Measurements from ENCODE around the gene TRIM47. TPM values are rescaled to one million over a fixed set of nuclear protein-coding genes. Genes with fewer than 3 reads are reported as not detected.

TRIM47 gene
- total and polyA plus RNA-seq, 2 experiments from 2014 or later = 7.2 to 9.9 TPM

DNA sequence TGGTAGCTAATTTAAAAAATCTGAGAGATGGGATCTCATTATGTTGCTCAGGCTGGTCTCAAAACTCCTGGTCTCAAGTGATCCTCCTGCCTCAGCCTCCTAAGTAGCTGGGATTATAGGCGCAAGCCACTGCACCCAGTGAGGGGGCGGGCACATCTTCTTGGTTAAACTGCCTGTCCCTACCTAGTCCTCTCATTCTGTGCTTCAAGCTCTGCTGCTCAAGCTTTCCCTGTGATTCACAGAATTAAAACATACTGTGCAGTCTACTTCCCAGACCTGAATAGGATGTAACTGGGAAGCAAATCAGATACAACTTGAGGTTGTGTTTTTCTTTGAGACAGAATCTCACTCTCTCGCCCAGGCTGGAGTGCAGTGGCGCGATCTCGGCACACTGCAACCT, 24.0 kb upstream of the TRIM47 start:
- no peak overlapping the region for H3K4me3 ChIP-seq
- no peaks in the 10 kb centered on the region for H3K27me3 ChIP-seq (ENCODE audit: insufficient read depth)
- TF ChIP-seq CREB1 (CRISPR knock-in tag; IDR thresholded peaks at IDR 0.05; ENCODE audit: low read depth) (no peak), POLR2AphosphoS5 (IDR thresholded peaks at IDR 0.05; ENCODE audit: low read depth) (no peak), ZNF331 (CRISPR knock-in tag; IDR thresholded peaks at IDR 0.05; ENCODE audit: low read depth) (no peak)
- TF ChIP-seq, protein P1, sequence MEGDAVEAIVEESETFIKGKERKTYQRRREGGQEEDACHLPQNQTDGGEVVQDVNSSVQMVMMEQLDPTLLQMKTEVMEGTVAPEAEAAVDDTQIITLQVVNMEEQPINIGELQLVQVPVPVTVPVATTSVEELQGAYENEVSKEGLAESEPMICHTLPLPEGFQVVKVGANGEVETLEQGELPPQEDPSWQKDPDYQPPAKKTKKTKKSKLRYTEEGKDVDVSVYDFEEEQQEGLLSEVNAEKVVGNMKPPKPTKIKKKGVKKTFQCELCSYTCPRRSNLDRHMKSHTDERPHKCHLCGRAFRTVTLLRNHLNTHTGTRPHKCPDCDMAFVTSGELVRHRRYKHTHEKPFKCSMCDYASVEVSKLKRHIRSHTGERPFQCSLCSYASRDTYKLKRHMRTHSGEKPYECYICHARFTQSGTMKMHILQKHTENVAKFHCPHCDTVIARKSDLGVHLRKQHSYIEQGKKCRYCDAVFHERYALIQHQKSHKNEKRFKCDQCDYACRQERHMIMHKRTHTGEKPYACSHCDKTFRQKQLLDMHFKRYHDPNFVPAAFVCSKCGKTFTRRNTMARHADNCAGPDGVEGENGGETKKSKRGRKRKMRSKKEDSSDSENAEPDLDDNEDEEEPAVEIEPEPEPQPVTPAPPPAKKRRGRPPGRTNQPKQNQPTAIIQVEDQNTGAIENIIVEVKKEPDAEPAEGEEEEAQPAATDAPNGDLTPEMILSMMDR (conservative IDR thresholded peaks at IDR 0.05; ENCODE audit: low read depth in 2 of 2) = no peak
- Mint-ChIP-seq H3K9me3 (no peaks in the 10 kb centered on the region), H3K27ac (no peak overlapping the region), H3K27me3 (ENCODE audit: insufficient read depth, low read depth, poor library complexity) (peaks cover 3% of the 10 kb centered on the region), H3K4me3 (no peak overlapping the region), H3K36me3 (ENCODE audit: low read depth) (peaks cover 40% of the 10 kb centered on the region), H3K4me1 (peaks cover 6% of the 10 kb centered on the region; the same call in 2 of the 3 replicates)
- no peaks in the 10 kb centered on the region for H3K9me2 ChIP-seq (ENCODE audit: insufficient read depth)
- H3K4me1 ChIP-seq (ENCODE audit: insufficient read depth) = peaks cover 12% of the 10 kb centered on the region
- no peak overlapping the region for H3K4me2 ChIP-seq
- peak overlapping the region; percentile 39; the same call in 1 of the 2 replicates for H3K27ac ChIP-seq (ENCODE audit: low read depth)
- H3F3A ChIP-seq (replicated peaks; ENCODE audit: low read depth) = peaks cover 38% of the 10 kb centered on the region
- H4K20me1 ChIP-seq (replicated peaks; ENCODE audit: insufficient read depth) = peaks cover 6% of the 10 kb centered on the region; the same call in 1 of the 2 replicates
- H3K36me3 ChIP-seq (ENCODE audit: insufficient read depth) = peaks cover 13% of the 10 kb centered on the region
- ATAC-seq (no peak), DNase-seq (ENCODE audit: low spot score) (no peak)
- peaks cover 15% of the 10 kb centered on the region for H3K79me2 ChIP-seq (replicated peaks; ENCODE audit: insufficient read depth)
- no peak overlapping the region for H2AFZ ChIP-seq

DNA sequence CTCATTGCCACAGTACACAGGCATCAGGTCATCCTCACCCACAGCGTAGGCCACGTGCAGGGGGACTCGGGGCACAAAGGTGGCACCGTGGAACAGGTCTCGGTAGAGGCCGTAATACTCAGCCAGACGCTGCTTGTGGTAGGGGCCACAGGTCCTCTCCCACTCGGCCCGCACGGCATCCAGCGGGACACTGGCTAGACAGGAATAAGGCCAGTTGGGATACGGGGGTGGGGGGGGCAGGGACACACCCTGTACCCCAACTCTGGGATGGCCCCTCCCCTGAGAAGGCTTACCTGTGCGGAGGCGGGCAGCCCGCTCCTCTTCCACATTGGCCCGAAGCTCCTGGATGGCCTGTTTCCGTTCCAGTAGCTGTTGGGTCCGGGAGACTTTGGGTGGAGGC, 23.3 kb upstream of the TRIM47 start:
- H3K9me2 ChIP-seq (ENCODE audit: insufficient read depth) = no peaks in the 10 kb centered on the region
- Mint-ChIP-seq H3K27ac (no peak overlapping the region), H3K9me3 (no peaks in the 10 kb centered on the region), H3K36me3 (ENCODE audit: low read depth) (peaks cover 40% of the 10 kb centered on the region), H3K4me1 (peaks cover 8% of the 10 kb centered on the region; the same call in 2 of the 3 replicates), H3K27me3 (ENCODE audit: insufficient read depth, low read depth, poor library complexity) (peaks cover 3% of the 10 kb centered on the region), H3K4me3 (no peak overlapping the region)
- no peak overlapping the region for H3K4me3 ChIP-seq
- no peak overlapping the region for H3K4me2 ChIP-seq
- no peak for ATAC-seq
- H2AFZ ChIP-seq = no peak overlapping the region
- H3K79me2 ChIP-seq (replicated peaks; ENCODE audit: insufficient read depth) = peaks cover 15% of the 10 kb centered on the region
- no peak for DNase-seq (ENCODE audit: low spot score)
- peaks cover 6% of the 10 kb centered on the region; the same call in 1 of the 2 replicates for H4K20me1 ChIP-seq (replicated peaks; ENCODE audit: insufficient read depth)
- H3F3A ChIP-seq (replicated peaks; ENCODE audit: low read depth) = peaks cover 42% of the 10 kb centered on the region
- H3K27me3 ChIP-seq (ENCODE audit: insufficient read depth) = no peaks in the 10 kb centered on the region
- H3K4me1 ChIP-seq (ENCODE audit: insufficient read depth) = peaks cover 15% of the 10 kb centered on the region
- H3K36me3 ChIP-seq (ENCODE audit: insufficient read depth) = peaks cover 13% of the 10 kb centered on the region
- H3K27ac ChIP-seq (ENCODE audit: low read depth) = no peak overlapping the region
- TF ChIP-seq POLR2AphosphoS5 (IDR thresholded peaks at IDR 0.05; ENCODE audit: low read depth) (no peak), STAT1 (IDR thresholded peaks at IDR 0.05; ENCODE audit: unreplicated experiment) (no peak), JUNB (IDR thresholded peaks at IDR 0.05; ENCODE audit: unreplicated experiment) (no peak), CREB1 (CRISPR knock-in tag; IDR thresholded peaks at IDR 0.05; ENCODE audit: low read depth) (no peak), EZH2phosphoT487 (IDR thresholded peaks at IDR 0.05; ENCODE audit: unreplicated experiment) (no peak), ZNF331 (CRISPR knock-in tag; IDR thresholded peaks at IDR 0.05; ENCODE audit: low read depth) (no peak)
- TF ChIP-seq, protein P2, sequence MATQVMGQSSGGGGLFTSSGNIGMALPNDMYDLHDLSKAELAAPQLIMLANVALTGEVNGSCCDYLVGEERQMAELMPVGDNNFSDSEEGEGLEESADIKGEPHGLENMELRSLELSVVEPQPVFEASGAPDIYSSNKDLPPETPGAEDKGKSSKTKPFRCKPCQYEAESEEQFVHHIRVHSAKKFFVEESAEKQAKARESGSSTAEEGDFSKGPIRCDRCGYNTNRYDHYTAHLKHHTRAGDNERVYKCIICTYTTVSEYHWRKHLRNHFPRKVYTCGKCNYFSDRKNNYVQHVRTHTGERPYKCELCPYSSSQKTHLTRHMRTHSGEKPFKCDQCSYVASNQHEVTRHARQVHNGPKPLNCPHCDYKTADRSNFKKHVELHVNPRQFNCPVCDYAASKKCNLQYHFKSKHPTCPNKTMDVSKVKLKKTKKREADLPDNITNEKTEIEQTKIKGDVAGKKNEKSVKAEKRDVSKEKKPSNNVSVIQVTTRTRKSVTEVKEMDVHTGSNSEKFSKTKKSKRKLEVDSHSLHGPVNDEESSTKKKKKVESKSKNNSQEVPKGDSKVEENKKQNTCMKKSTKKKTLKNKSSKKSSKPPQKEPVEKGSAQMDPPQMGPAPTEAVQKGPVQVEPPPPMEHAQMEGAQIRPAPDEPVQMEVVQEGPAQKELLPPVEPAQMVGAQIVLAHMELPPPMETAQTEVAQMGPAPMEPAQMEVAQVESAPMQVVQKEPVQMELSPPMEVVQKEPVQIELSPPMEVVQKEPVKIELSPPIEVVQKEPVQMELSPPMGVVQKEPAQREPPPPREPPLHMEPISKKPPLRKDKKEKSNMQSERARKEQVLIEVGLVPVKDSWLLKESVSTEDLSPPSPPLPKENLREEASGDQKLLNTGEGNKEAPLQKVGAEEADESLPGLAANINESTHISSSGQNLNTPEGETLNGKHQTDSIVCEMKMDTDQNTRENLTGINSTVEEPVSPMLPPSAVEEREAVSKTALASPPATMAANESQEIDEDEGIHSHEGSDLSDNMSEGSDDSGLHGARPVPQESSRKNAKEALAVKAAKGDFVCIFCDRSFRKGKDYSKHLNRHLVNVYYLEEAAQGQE (IDR thresholded peaks at IDR 0.05; ENCODE audit: unreplicated experiment) = no peak
- TF ChIP-seq, protein P1 (conservative IDR thresholded peaks at IDR 0.05; ENCODE audit: low read depth in 2 of 2) = no peak
- TF ChIP-seq, protein P3, sequence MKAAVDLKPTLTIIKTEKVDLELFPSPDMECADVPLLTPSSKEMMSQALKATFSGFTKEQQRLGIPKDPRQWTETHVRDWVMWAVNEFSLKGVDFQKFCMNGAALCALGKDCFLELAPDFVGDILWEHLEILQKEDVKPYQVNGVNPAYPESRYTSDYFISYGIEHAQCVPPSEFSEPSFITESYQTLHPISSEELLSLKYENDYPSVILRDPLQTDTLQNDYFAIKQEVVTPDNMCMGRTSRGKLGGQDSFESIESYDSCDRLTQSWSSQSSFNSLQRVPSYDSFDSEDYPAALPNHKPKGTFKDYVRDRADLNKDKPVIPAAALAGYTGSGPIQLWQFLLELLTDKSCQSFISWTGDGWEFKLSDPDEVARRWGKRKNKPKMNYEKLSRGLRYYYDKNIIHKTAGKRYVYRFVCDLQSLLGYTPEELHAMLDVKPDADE (IDR thresholded peaks at IDR 0.05) = no peak

Measured in GM23338 (cell line).